Choroid plexus epithelial cell (primary cell): Measurements from ENCODE around the gene C10orf67.
"Not testable (repeated sequence)": the region's sequence is repeated elsewhere in the genome, so short reads cannot be mapped to it uniquely, and the experiment has no call there.

Experiments used
- DNase-seq: peaks from one replicate; pipeline ENCODE4 v3.0.0-alpha.2; 2010; ENCODE audit warnings: low read depth
- H3K4me3 ChIP-seq: 2 replicates; pipeline ENCODE4 v1.5.1; 2011; ENCODE audit warnings: low read depth, mild to moderate bottlenecking, control low read depth, low read length, moderate library complexity
- TF ChIP-seq, protein P1 (sequence below): conservative IDR thresholded peaks from 2 replicates; pipeline ENCODE4 v1.5.1; 2011; ENCODE audit warnings: low read depth, mild to moderate bottlenecking, control low read depth, inconsistent platforms, low read length, moderate library complexity

Gene C10orf67

GRCh38 chr10:23284155-23284554, 60.4 kb downstream of the C10orf67 start:
- DNase-seq, result no peak
- TF ChIP-seq, protein P1, sequence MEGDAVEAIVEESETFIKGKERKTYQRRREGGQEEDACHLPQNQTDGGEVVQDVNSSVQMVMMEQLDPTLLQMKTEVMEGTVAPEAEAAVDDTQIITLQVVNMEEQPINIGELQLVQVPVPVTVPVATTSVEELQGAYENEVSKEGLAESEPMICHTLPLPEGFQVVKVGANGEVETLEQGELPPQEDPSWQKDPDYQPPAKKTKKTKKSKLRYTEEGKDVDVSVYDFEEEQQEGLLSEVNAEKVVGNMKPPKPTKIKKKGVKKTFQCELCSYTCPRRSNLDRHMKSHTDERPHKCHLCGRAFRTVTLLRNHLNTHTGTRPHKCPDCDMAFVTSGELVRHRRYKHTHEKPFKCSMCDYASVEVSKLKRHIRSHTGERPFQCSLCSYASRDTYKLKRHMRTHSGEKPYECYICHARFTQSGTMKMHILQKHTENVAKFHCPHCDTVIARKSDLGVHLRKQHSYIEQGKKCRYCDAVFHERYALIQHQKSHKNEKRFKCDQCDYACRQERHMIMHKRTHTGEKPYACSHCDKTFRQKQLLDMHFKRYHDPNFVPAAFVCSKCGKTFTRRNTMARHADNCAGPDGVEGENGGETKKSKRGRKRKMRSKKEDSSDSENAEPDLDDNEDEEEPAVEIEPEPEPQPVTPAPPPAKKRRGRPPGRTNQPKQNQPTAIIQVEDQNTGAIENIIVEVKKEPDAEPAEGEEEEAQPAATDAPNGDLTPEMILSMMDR, result no peak
- no peak overlapping the region for H3K4me3 ChIP-seq

- TF ChIP-seq, protein P1, result no peak
- no peak for DNase-seq
- no peak overlapping the region for H3K4me3 ChIP-seq
Observed at GRCh38 chr10:23283680-23284079, 60.9 kb downstream of the C10orf67 start.

DNA sequence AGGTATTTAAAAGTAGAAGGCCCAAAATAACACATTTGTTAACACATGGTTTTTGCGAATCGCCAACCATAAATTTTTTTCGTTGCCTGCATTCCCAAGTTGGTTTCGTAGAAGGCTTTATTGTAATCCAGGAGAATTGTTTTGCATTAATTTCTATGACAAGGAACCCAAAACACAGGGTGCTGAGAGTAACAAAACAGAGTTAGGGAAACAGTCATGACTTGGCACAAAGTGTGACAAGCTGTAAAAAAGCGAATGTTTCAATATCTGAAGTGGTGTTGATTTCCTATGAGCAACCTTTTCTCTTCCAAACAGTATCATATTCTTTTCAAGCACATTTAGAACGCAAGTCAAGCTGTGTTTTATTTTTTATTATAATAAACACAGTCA, 63.6 kb downstream of the C10orf67 start:
- no peak for DNase-seq
- H3K4me3 ChIP-seq, result no peak overlapping the region
- TF ChIP-seq, protein P1, result no peak

GRCh38 chr10:23280419-23281043, 64.1 kb downstream of the C10orf67 start:
- peak; percentile 2 for DNase-seq
- TF ChIP-seq, protein P1, result no peak

DNA sequence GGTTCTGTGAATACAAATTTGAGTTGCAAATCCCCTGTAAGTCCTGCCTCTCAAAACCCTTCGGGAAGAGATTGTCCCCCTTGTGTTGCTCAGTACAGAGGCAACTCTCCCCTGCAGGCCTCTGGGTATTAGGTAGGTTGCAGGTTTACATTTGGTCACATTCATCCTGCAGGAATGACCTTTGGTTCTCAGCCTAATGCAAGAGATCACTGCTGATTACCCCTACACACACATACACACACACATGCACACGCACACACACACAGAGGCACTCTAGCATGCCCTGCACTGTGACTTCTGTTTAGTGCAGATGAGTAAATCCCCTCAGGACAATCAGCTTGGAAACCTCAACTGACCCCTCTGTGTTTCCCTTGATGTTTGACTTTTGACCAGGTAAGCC, 69.2 kb downstream of the C10orf67 start:
- DNase-seq, result no peak
- no peak overlapping the region for H3K4me3 ChIP-seq
- TF ChIP-seq, protein P1, result no peak

More at GRCh38 chr10:23280419-23281043, 64.1 kb downstream of the C10orf67 start:
- H3K4me3 ChIP-seq, result no peak overlapping the region

- H3K4me3 ChIP-seq, result not testable (repeated sequence)
Observed at GRCh38 chr10:23274179-23274578, 70.4 kb downstream of the C10orf67 start.

GRCh38 chr10:23270531-23270930, 74.1 kb downstream of the C10orf67 start:
- H3K4me3 ChIP-seq, result no peak overlapping the region
- TF ChIP-seq, protein P1, result no peak
- no peak for DNase-seq

More at GRCh38 chr10:23274179-23274578, 70.4 kb downstream of the C10orf67 start:
- not testable (repeated sequence) for DNase-seq
